Pulmonary artery endothelial cell (primary cell): Measurements from ENCODE around the gene PLEKHG5. TPM values are rescaled to one million over a fixed set of nuclear protein-coding genes. Genes with fewer than 3 reads are reported as not detected.

Source experiments
- DNase-seq: peaks from one replicate; pipeline ENCODE4 v3.0.0-alpha.2; 2011; ENCODE audit warnings: low read depth, low spot score
- total RNA-seq: library from RNA; depleted of rRNA; stranded (reverse); fragments of >200 nt; gene quantifications from 2 replicates; pipeline ENCODE4 v1.2.3, GENCODE V29; 2014

The PLEKHG5 gene
- total RNA-seq, 1 donor from 2014 or later, result 41.3 TPM

- DNase-seq, result no peak
Measured at GRCh38 chr1:6427441-6428390, 63.8 kb downstream of the PLEKHG5 start.

GRCh38 chr1:6426972-6427350, 64.5 kb downstream of the PLEKHG5 start:
- DNase-seq, result no peak

- no peak for DNase-seq
Measured at GRCh38 chr1:6426277-6426971, 65.0 kb downstream of the PLEKHG5 start.

GRCh38 chr1:6425658-6426057, 65.8 kb downstream of the PLEKHG5 start:
- DNase-seq, result no peak

GRCh38 chr1:6424619-6425593, 66.6 kb downstream of the PLEKHG5 start, which contains the start of gene ESPN:
ESPN (plus strand) TSS chr1:6424776; CDS start chr1:6424956, 180 bp downstream.
- no peak for DNase-seq

- DNase-seq, result no peak
Measured at GRCh38 chr1:6424000-6424565, 67.4 kb downstream of the PLEKHG5 start.

- peak; percentile 36 for DNase-seq
Measured at GRCh38 chr1:6423321-6423999, 68.0 kb downstream of the PLEKHG5 start.

GRCh38 chr1:6421266-6421665, 70.2 kb downstream of the PLEKHG5 start:
- no peak for DNase-seq

GRCh38 chr1:6420454-6421042, 70.9 kb downstream of the PLEKHG5 start:
- DNase-seq, result no peak

GRCh38 chr1:6419804-6420453, 71.5 kb downstream of the PLEKHG5 start, which contains the start of gene HES2:
HES2 (minus strand) TSS chr1:6419919; CDS start chr1:6419820, 99 bp downstream.
- DNase-seq, result no peak

GRCh38 chr1:6419397-6419803, 72.1 kb downstream of the PLEKHG5 start:
- no peak for DNase-seq

- no peak for DNase-seq
Measured at GRCh38 chr1:6418668-6419396, 72.6 kb downstream of the PLEKHG5 start.

- DNase-seq, result no peak
Measured at GRCh38 chr1:6417961-6418667, 73.4 kb downstream of the PLEKHG5 start.

Other genes with a start within 250 kb of the PLEKHG5 start
- gene HES3, start 247.5 kb downstream of the PLEKHG5 start, total RNA-seq, result not detected in 2 replicates
- gene GPR153, start 230.6 kb downstream of the PLEKHG5 start, total RNA-seq, result 1.8 and 2.5 TPM in 2 replicates
- gene ACOT7, start 97.9 kb downstream of the PLEKHG5 start, total RNA-seq, result 57.1 and 69.0 TPM in 2 replicates
- 18.8 and 38.6 TPM in 2 replicates for gene HES2, start 71.7 kb downstream of the PLEKHG5 start, total RNA-seq
- 0.79 and 0.81 TPM in 2 replicates for gene ESPN, start 66.9 kb downstream of the PLEKHG5 start, total RNA-seq
- 8.4 and 8.8 TPM in 2 replicates for gene TNFRSF25, start 25.5 kb downstream of the PLEKHG5 start, total RNA-seq
- 22.2 and 34.1 TPM in 2 replicates for gene NOL9, start 62.8 kb upstream of the PLEKHG5 start, total RNA-seq
- gene TAS1R1, start 63.6 kb upstream of the PLEKHG5 start, total RNA-seq, result 0.07 TPM in 1 of 2 replicates, not detected in the other
- gene ZBTB48, start 88.3 kb upstream of the PLEKHG5 start, total RNA-seq, result 13.3 and 14.0 TPM in 2 replicates
- 24.1 and 25.3 TPM in 2 replicates for gene KLHL21, start 111.2 kb upstream of the PLEKHG5 start, total RNA-seq
- 11.8 and 12.3 TPM in 2 replicates for gene PHF13, start 122.1 kb upstream of the PLEKHG5 start, total RNA-seq
- 17.5 and 25.0 TPM in 2 replicates for gene THAP3, start 133.2 kb upstream of the PLEKHG5 start, total RNA-seq
- gene DNAJC11, start 210.1 kb upstream of the PLEKHG5 start, total RNA-seq, result 46.3 and 70.1 TPM in 2 replicates